Upper lobe of left lung (tissue), 4 donors: ENCODE data around the gene SLC6A20.

Experiments used
- EP300 ChIP-seq, 4 donors: sonication (generic); formaldehyde crosslinking; IDR thresholded peaks; one replicate each; pipeline ENCODE4 v1.5.1; 2017; ENCODE audit warnings: antibody characterized with exemption in 4 of 4, control low read depth in 2 of 4
- POLR2A ChIP-seq, 4 donors: fragments of 450-650 bp; IDR thresholded peaks; one replicate each; pipeline ENCODE4 v1.5.1; 2016 to 2017; ENCODE audit warnings: antibody characterized with exemption in 4 of 4, mild to moderate bottlenecking in 2 of 4
- TF ChIP-seq, protein P1 (sequence below), 6 experiments: fragments of 450-650 bp in 4 of 6; fragments of 200-600 bp in 2 of 6; sonication (generic) in 2 of 6; IDR thresholded peaks; one replicate each; pipeline ENCODE4 v1.5.1; 2016 to 2019; ENCODE audit warnings: antibody characterized with exemption in 6 of 6

- no peak for TF ChIP-seq POLR2A (IDR thresholded peaks at IDR 0.05)
- TF ChIP-seq, protein P1, sequence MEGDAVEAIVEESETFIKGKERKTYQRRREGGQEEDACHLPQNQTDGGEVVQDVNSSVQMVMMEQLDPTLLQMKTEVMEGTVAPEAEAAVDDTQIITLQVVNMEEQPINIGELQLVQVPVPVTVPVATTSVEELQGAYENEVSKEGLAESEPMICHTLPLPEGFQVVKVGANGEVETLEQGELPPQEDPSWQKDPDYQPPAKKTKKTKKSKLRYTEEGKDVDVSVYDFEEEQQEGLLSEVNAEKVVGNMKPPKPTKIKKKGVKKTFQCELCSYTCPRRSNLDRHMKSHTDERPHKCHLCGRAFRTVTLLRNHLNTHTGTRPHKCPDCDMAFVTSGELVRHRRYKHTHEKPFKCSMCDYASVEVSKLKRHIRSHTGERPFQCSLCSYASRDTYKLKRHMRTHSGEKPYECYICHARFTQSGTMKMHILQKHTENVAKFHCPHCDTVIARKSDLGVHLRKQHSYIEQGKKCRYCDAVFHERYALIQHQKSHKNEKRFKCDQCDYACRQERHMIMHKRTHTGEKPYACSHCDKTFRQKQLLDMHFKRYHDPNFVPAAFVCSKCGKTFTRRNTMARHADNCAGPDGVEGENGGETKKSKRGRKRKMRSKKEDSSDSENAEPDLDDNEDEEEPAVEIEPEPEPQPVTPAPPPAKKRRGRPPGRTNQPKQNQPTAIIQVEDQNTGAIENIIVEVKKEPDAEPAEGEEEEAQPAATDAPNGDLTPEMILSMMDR (IDR thresholded peaks at IDR 0.05), result no peak
- no peak for TF ChIP-seq EP300 (IDR thresholded peaks at IDR 0.05)
Measured at GRCh38 chr3:45799586-45799985, 3.2 kb upstream of the SLC6A20 start.
